Osteoblast (primary cell): ENCODE data around the gene HCFC1. TPM values are rescaled to one million over a fixed set of nuclear protein-coding genes. Genes with fewer than 3 reads are reported as not detected.

ENCODE experiments used
- DNase-seq: peaks from one replicate; pipeline ENCODE4 v3.0.0; 2011; ENCODE audit warnings: low spot score, mixed read lengths; ENCODE audit not compliant: insufficient read length; ENCODE audit errors: missing footprints
- H2AFZ ChIP-seq: 2 replicates; pipeline ENCODE4 v1.6.0; 2011; ENCODE audit warnings: mild to moderate bottlenecking, low read length
- H3K27ac ChIP-seq: 2 replicates; pipeline ENCODE4 v1.5.1; 2011; ENCODE audit warnings: mild to moderate bottlenecking, low read depth, low read length, moderate library complexity
- H3K27me3 ChIP-seq: 2 replicates; pipeline ENCODE4 v1.6.0; 2012; ENCODE audit warnings: mild to moderate bottlenecking, control low read depth, inconsistent platforms, low read length, moderate library complexity; ENCODE audit not compliant: insufficient read depth
- H3K36me3 ChIP-seq: 2 replicates; pipeline ENCODE4 v1.5.1; 2011; ENCODE audit warnings: mild to moderate bottlenecking, low read length, control low read depth, moderate library complexity; ENCODE audit not compliant: insufficient read depth
- H3K4me1 ChIP-seq: 2 replicates; pipeline ENCODE4 v1.5.1; 2011; ENCODE audit warnings: mild to moderate bottlenecking, low read length, control low read depth, moderate library complexity; ENCODE audit not compliant: insufficient read depth
- H3K4me2 ChIP-seq: 2 replicates; pipeline ENCODE4 v1.6.0; 2011; ENCODE audit warnings: mild to moderate bottlenecking, low read length; ENCODE audit not compliant: insufficient read depth
- H3K4me3 ChIP-seq: fragments of 200-600 bp; sonication (generic); 3 replicates; pipeline ENCODE4 v1.5.1; 2012; ENCODE audit warnings: mild to moderate bottlenecking, low read length, inconsistent platforms; ENCODE audit not compliant: insufficient read depth
- H3K79me2 ChIP-seq: 2 replicates; pipeline ENCODE4 v1.6.0; 2012; ENCODE audit warnings: mild to moderate bottlenecking, low read length, control low read depth, inconsistent platforms; ENCODE audit not compliant: insufficient read depth
- H3K9me3 ChIP-seq: 2 replicates; pipeline ENCODE4 v1.5.1; 2011; ENCODE audit warnings: low read depth, low read length, control low read depth
- H4K20me1 ChIP-seq: 2 replicates; pipeline ENCODE4 v1.6.0; 2012; ENCODE audit warnings: mild to moderate bottlenecking, low read length, control low read depth; ENCODE audit not compliant: insufficient read depth
- CTCF ChIP-seq: IDR thresholded peaks from 2 replicates; pipeline ENCODE4 v1.5.1; 2011; ENCODE audit warnings: mild to moderate bottlenecking, low read depth, low read length, moderate library complexity; ENCODE audit errors: extremely low read depth
- total RNA-seq: library from RNA; depleted of rRNA; stranded (reverse); fragments of >200 nt; gene quantifications from 2 replicates; pipeline ENCODE4 v1.2.3, GENCODE V29; 2012

Gene HCFC1
- total RNA-seq, 1 donor: 24.6 TPM

DNA sequence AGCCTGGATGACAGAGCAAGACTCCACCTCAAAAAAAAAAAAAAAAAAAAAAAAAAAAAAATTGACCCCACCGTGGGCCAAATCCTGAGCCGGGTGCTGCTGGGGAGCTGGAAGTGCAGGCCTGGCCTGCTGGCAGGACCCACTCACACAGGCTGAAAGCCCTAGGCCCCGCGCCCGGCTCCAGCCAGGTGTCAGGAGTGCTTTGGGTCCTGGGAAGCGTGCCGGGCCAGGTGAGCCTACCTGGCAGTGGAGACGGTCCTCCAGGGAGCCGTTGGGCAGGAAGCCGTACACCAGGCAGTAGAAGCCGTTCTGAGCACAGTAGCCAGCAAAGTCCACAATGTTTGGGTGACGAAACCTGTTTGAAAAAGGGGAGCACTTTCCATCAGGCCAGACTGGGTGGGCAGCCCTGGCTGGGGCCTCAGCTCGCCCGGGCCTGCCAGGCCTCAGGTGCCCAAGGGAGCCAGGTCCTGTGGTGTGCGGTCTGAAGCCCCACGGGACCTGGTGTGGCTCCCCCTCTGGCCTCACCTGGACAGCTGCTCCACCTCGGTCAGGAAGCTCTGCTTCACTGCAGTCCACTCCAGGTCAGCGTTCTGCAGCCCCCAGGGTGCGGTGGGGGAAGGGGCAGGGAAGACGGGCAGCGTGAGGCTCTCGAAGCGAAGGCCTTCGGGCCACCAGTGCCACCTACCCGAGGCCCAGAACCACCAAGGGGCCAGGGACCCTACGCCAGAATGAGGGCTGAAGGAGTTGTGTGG lies 46.3 kb upstream of the HCFC1 start:
- Histone ChIP-seq H2AFZ (no peak overlapping the region), H3K36me3 (peaks cover 26% of the 10 kb centered on the region), H3K9me3 (no peaks in the 10 kb centered on the region), H3K4me2 (peak overlapping the region; percentile 81), H3K27ac (peak overlapping the region; percentile 69), H3K4me3 (peak overlapping the region; percentile 72), H3K4me1 (peaks cover 16% of the 10 kb centered on the region), H4K20me1 (peaks cover 5% of the 10 kb centered on the region), H3K27me3 (no peaks in the 10 kb centered on the region), H3K79me2 (peaks cover 41% of the 10 kb centered on the region)
- DNase-seq: peak; percentile 63
- no peak for TF ChIP-seq CTCF

GRCh38 chrX:154016366-154017076 lies 44.9 kb upstream of the HCFC1 start:
- Histone ChIP-seq H3K27me3 (no peaks in the 10 kb centered on the region), H3K4me3 (no peak overlapping the region), H3K27ac (no peak overlapping the region), H3K4me1 (peaks cover 15% of the 10 kb centered on the region), H3K9me3 (no peaks in the 10 kb centered on the region), H3K4me2 (no peak overlapping the region), H3K36me3 (peaks cover 37% of the 10 kb centered on the region), H3K79me2 (peaks cover 41% of the 10 kb centered on the region), H2AFZ (no peak overlapping the region), H4K20me1 (peaks cover 5% of the 10 kb centered on the region)
- DNase-seq: peak; percentile 77
- no peak for TF ChIP-seq CTCF

- Histone ChIP-seq H2AFZ (no peak overlapping the region), H3K36me3 (peaks cover 43% of the 10 kb centered on the region), H3K27me3 (no peaks in the 10 kb centered on the region), H4K20me1 (peaks cover 5% of the 10 kb centered on the region), H3K9me3 (no peaks in the 10 kb centered on the region), H3K4me2 (no peak overlapping the region), H3K4me1 (peaks cover 7% of the 10 kb centered on the region), H3K4me3 (no peak overlapping the region), H3K79me2 (peaks cover 39% of the 10 kb centered on the region), H3K27ac (no peak overlapping the region)
- TF ChIP-seq CTCF: no peak
- DNase-seq: peak; percentile 82
Measured at GRCh38 chrX:154015581-154016264, 44.1 kb upstream of the HCFC1 start.
